ENCODE results near the gene ECD.

- no peak for TF ChIP-seq CTCF (IDR thresholded peaks at IDR 0.05)
- no peak for TF ChIP-seq EZH2 (IDR thresholded peaks at IDR 0.05)
Observed at GRCh38 chr10:73209705-73210104, 41.9 kb upstream of the ECD start.

All from neural progenitor cell (in vitro differentiated cells).